GM23248 (cell line): Measurements from ENCODE around the gene RAB19. TPM values are rescaled to one million over a fixed set of nuclear protein-coding genes. Genes with fewer than 3 reads are reported as not detected.
A peak's percentile ranks its signal among the peaks of the same experiment; 100 is the strongest.

Experiments
- DNase-seq: peaks from one replicate; pipeline ENCODE4 v3.0.0-alpha.2; 2015
- H2AFZ ChIP-seq: fragments of 200-600 bp; sonication (generic); 2 replicates; pipeline ENCODE4 v1.6.1; 2016; ENCODE audit warnings: antibody characterized with exemption
- H3F3A ChIP-seq: fragments of 200-600 bp; sonication (generic); 2 replicates; pipeline ENCODE4 v1.6.1; 2016; ENCODE audit warnings: mild to moderate bottlenecking, antibody characterized with exemption, mixed run types; ENCODE audit not compliant: insufficient read depth
- H3K27ac ChIP-seq: fragments of 200-600 bp; sonication (generic); 2 replicates; pipeline ENCODE4 v1.5.1; 2016; ENCODE audit warnings: mild to moderate bottlenecking
- H3K27me3 ChIP-seq: fragments of 200-600 bp; sonication (generic); replicated peaks from 2 replicates; pipeline ENCODE4 v1.6.1; 2016; ENCODE audit warnings: mild to moderate bottlenecking; ENCODE audit not compliant: insufficient read depth
- H3K36me3 ChIP-seq: fragments of 200-600 bp; sonication (generic); 2 replicates; pipeline ENCODE4 v1.6.1; 2016; ENCODE audit warnings: low read depth, mild to moderate bottlenecking
- H3K4me1 ChIP-seq: fragments of 200-600 bp; sonication (generic); 2 replicates; pipeline ENCODE4 v1.6.1; 2016; ENCODE audit warnings: mild to moderate bottlenecking; ENCODE audit not compliant: insufficient read depth
- H3K4me2 ChIP-seq: fragments of 200-600 bp; sonication (generic); one replicate; pipeline ENCODE4 v1.6.1; 2016; ENCODE audit warnings: mild to moderate bottlenecking; ENCODE audit not compliant: unreplicated experiment
- H3K4me3 ChIP-seq: fragments of 200-600 bp; sonication (generic); 2 replicates; pipeline ENCODE4 v1.5.1; 2016; ENCODE audit warnings: mild to moderate bottlenecking
- H3K79me2 ChIP-seq: fragments of 200-600 bp; sonication (generic); 2 replicates; pipeline ENCODE4 v1.6.1; 2016; ENCODE audit warnings: mild to moderate bottlenecking; ENCODE audit not compliant: insufficient read depth
- H3K9ac ChIP-seq: fragments of 200-600 bp; sonication (generic); 2 replicates; pipeline ENCODE4 v1.6.1; 2016; ENCODE audit warnings: mild to moderate bottlenecking
- H3K9me2 ChIP-seq: fragments of 200-600 bp; sonication (generic); 2 replicates; pipeline ENCODE4 v1.6.1; 2016; ENCODE audit warnings: mixed run types, mild to moderate bottlenecking, moderate library complexity; ENCODE audit not compliant: insufficient read depth
- H3K9me3 ChIP-seq: fragments of 200-600 bp; sonication (generic); one replicate; pipeline ENCODE4 v1.6.1; 2017; ENCODE audit warnings: low read depth
- H4K20me1 ChIP-seq: fragments of 200-600 bp; sonication (generic); 2 replicates; pipeline ENCODE4 v1.6.0; 2016; ENCODE audit not compliant: insufficient read depth
- EZH2 ChIP-seq: fragments of 200-600 bp; sonication (generic); IDR thresholded peaks from 2 replicates; pipeline ENCODE4 v1.6.1; 2018; ENCODE audit warnings: antibody characterized with exemption, mild to moderate bottlenecking; ENCODE audit not compliant: insufficient read depth, poor library complexity, severe bottlenecking
- EZH2phosphoT487 ChIP-seq: fragments of 200-600 bp; sonication (generic); IDR thresholded peaks from 2 replicates; pipeline ENCODE4 v1.6.1; 2018; ENCODE audit warnings: antibody characterized with exemption, moderate library complexity, mild to moderate bottlenecking, low read depth; ENCODE audit not compliant: insufficient read depth
- WGBS, 2 experiments: methylation state at CpG; one replicate each; pipeline ENCODE4 v1.1.6; 2015 to 2017; ENCODE audit warnings: low lambda C conversion rate in 2 of 2, low coverage in 1 of 2; ENCODE audit errors: missing lambda C conversion rate in 2 of 2; 5-methylcytosine and 5-hydroxymethylcytosine counted together
- in situ Hi-C: fragments of 300-500 bp; cut with MboI; formaldehyde crosslinking; loops from 2 replicates; pipeline ENCODE4 v1.15.0; 2020
- polyA plus RNA-seq: library from polyadenylated mRNA; unstranded; fragments of >200 nt; fragmentation: Nextera tagmentation; extraction: Ambion mirVana; gene quantifications from 2 replicates; pipeline ENCODE4 v1.2.1, GENCODE V29; 2016
- total RNA-seq: library from RNA; depleted of rRNA; stranded (reverse); fragments of >200 nt; shearing (Covaris generic); gene quantifications from 2 replicates; pipeline ENCODE4 v1.2.3, GENCODE V29; 2014

The RAB19 gene
- total and polyA plus RNA-seq, 2 experiments from 2014 or later: not detected

DNA sequence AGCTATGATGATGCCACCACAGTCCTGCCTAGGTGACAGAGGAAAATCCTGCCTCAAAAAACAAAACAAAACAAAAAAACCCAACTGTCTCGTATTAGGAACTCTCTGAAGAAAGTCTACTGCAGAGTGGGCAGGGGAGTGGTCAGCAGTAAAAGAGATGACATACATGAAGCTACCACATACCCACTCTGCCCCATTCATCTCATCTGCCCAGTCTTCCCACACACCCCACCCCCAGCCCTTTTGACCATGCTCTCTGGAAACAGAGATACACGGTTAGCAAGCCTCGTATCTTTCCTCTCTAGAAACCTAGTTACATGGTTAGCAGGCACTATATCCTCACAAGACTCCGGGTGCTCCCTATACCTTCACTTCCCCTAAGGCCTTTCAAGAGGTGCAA, 13.8 kb upstream of the RAB19 start:
- no peak overlapping the region for H3K9ac ChIP-seq
- 0 out of 2 replicates have a peak, but pooled peaks cover 8% of the 10 kb centered on the region for H3F3A ChIP-seq
- no peak overlapping the region for H3K4me2 ChIP-seq
- no peak overlapping the region for H3K4me3 ChIP-seq
- no peaks in the 10 kb centered on the region for H3K27me3 ChIP-seq
- peaks cover 6% of the 10 kb centered on the region; the same call in 1 of the 2 replicates for H3K4me1 ChIP-seq
- H3K9me2 ChIP-seq: no peaks in the 10 kb centered on the region
- 98 to 99% methylated on average over 4 of the region's 4 CpGs for WGBS, 2 experiments
- peaks cover 97% of the 10 kb centered on the region for H3K79me2 ChIP-seq
- no peaks in the 10 kb centered on the region for H3K9me3 ChIP-seq
- no peak overlapping the region for H3K27ac ChIP-seq
- TF ChIP-seq EZH2: no peak
- no peak for TF ChIP-seq EZH2phosphoT487
- DNase-seq: no peak
- H4K20me1 ChIP-seq: peaks cover 30% of the 10 kb centered on the region
- H3K36me3 ChIP-seq: no peaks in the 10 kb centered on the region
- in situ Hi-C loops: no loop called here
- H2AFZ ChIP-seq: no peak overlapping the region

GRCh38 chr7:140390466-140391190, 13.2 kb upstream of the RAB19 start:
- peak; percentile 34 for DNase-seq
- no peak overlapping the region for H3K4me3 ChIP-seq
- H3K36me3 ChIP-seq: no peaks in the 10 kb centered on the region
- H3K27me3 ChIP-seq: no peaks in the 10 kb centered on the region
- H3F3A ChIP-seq: 0 out of 2 replicates have a peak, but pooled peaks cover 8% of the 10 kb centered on the region
- in situ Hi-C loops: no loop called here
- H3K27ac ChIP-seq: no peak overlapping the region
- peaks cover 97% of the 10 kb centered on the region for H3K79me2 ChIP-seq
- H3K9ac ChIP-seq: no peak overlapping the region; the same call in 1 of the 2 replicates
- no peak overlapping the region for H2AFZ ChIP-seq
- no peaks in the 10 kb centered on the region for H3K9me3 ChIP-seq
- peaks cover 6% of the 10 kb centered on the region; the same call in 1 of the 2 replicates for H3K4me1 ChIP-seq
- TF ChIP-seq EZH2phosphoT487 (no peak), EZH2 (no peak)
- WGBS, 2 experiments: 96 to 98% methylated on average over 8 of the region's 8 CpGs
- H3K9me2 ChIP-seq: no peaks in the 10 kb centered on the region
- H3K4me2 ChIP-seq: no peak overlapping the region
- H4K20me1 ChIP-seq: peaks cover 31% of the 10 kb centered on the region

DNA sequence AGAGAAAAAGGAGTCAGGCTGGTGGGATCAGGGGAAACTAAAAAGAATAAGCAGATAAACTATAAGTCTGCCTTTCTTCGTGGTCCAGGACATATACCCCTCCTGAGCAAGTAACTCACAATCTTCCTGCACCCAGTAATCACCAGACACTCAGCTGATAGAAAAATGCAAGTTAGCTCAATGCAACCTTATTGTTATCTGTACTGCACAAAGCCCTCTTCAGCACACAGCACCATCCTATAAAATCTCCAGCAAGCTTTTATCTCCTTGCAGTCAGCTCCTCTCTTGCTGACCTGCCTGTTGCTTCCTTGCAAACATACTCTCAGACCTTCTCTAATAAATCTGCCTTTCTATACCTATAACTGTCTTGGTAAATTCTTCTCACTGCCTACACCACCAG, 12.2 kb upstream of the RAB19 start:
- Histone ChIP-seq H3K79me2 (peaks cover 97% of the 10 kb centered on the region), H3K9ac (no peak overlapping the region)

DNA sequence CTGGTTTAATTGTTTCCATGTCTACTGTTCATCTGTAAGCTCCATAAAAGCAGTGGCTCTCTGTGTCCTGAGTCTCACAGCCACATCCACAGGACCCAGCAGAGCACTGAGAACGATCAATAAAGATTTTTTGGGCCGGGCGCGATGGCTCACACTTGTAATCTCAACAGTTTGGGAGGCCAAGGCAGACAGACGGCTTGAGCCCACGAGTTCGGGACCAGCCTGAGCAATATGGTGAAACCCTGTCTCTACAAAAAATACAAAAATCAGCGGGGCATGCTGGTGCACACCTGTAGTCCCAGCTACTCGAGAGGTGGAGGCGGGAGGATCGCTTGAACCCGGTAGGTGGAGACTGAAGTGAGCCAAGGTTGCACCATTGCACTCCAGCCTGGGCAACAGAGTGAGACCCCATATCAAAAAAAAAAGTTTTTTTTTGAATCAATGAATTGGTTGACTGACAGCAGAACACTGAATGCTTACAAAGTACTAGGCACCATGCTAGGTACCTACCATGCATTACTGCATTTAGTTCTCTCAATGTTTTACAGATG, 10.0 kb upstream of the RAB19 start:
- H3K79me2 ChIP-seq: peaks cover 91% of the 10 kb centered on the region
- H4K20me1 ChIP-seq: peaks cover 38% of the 10 kb centered on the region
- H3K27me3 ChIP-seq: no peaks in the 10 kb centered on the region
- DNase-seq: no peak
- no peak overlapping the region for H2AFZ ChIP-seq
- H3K4me1 ChIP-seq: peaks cover 23% of the 10 kb centered on the region
- H3K4me3 ChIP-seq: no peak overlapping the region
- in situ Hi-C loops: no loop called here
- no peak overlapping the region for H3K4me2 ChIP-seq
- H3F3A ChIP-seq: peaks cover 11% of the 10 kb centered on the region; the same call in 1 of the 2 replicates
- H3K36me3 ChIP-seq: no peaks in the 10 kb centered on the region
- H3K9me2 ChIP-seq: no peaks in the 10 kb centered on the region
- 98 to 99% methylated on average over 12 of the region's 12 CpGs for WGBS, 2 experiments
- no peaks in the 10 kb centered on the region for H3K9me3 ChIP-seq
- no peak for TF ChIP-seq EZH2phosphoT487
- TF ChIP-seq EZH2: no peak
- H3K27ac ChIP-seq: no peak overlapping the region
- H3K9ac ChIP-seq: no peak overlapping the region

More for the DNA sequence above, 12.2 kb upstream of the RAB19 start:
- in situ Hi-C loops: no loop called here
- Histone ChIP-seq H2AFZ (no peak overlapping the region), H4K20me1 (peaks cover 38% of the 10 kb centered on the region), H3K9me2 (no peaks in the 10 kb centered on the region), H3K27ac (no peak overlapping the region), H3K4me1 (peaks cover 15% of the 10 kb centered on the region), H3K36me3 (no peaks in the 10 kb centered on the region), H3F3A (0 out of 2 replicates have a peak, but pooled peaks cover 8% of the 10 kb centered on the region), H3K9me3 (no peaks in the 10 kb centered on the region), H3K27me3 (no peaks in the 10 kb centered on the region), H3K4me3 (no peak overlapping the region), H3K4me2 (no peak overlapping the region)
- DNase-seq: no peak
- 94 to 95% methylated on average over 1 of the region's 1 CpG for WGBS, 2 experiments
- TF ChIP-seq EZH2phosphoT487 (no peak), EZH2 (no peak)
